HEK293T (cell line): ENCODE data around the gene MYL6B.

Source experiments
- BHLHE40 ChIP-seq: fragments of 450-650 bp; IDR thresholded peaks from 2 replicates; pipeline ENCODE4 v1.6.1; 2016; ENCODE audit warnings: mild to moderate bottlenecking, moderate library complexity, borderline replicate concordance
- CTBP1 ChIP-seq: fragments of 450-650 bp; IDR thresholded peaks from 2 replicates; pipeline ENCODE4 v1.6.1; 2016; ENCODE audit warnings: borderline replicate concordance
- ELF4 ChIP-seq: fragments of 450-650 bp; IDR thresholded peaks from 2 replicates; pipeline ENCODE4 v1.6.1; 2017; ENCODE audit warnings: antibody characterized with exemption
- FOXK2 ChIP-seq: fragments of 450-650 bp; IDR thresholded peaks from 2 replicates; pipeline ENCODE4 v1.6.1; 2016; ENCODE audit warnings: mild to moderate bottlenecking
- FOXM1 ChIP-seq: fragments of 450-650 bp; IDR thresholded peaks from 2 replicates; pipeline ENCODE4 v1.6.1; 2017; ENCODE audit warnings: mild to moderate bottlenecking, borderline replicate concordance
- L3MBTL2 ChIP-seq: fragments of 450-650 bp; conservative IDR thresholded peaks from 2 replicates; pipeline ENCODE4 v1.6.1; 2016; ENCODE audit warnings: mild to moderate bottlenecking
- NFRKB ChIP-seq: fragments of 450-650 bp; IDR thresholded peaks from 2 replicates; pipeline ENCODE4 v1.6.1; 2016; ENCODE audit warnings: mild to moderate bottlenecking, moderate library complexity
- PKNOX1 ChIP-seq: fragments of 450-650 bp; IDR thresholded peaks from 2 replicates; pipeline ENCODE4 v1.6.1; 2016
- SP1 ChIP-seq: fragments of 450-650 bp; IDR thresholded peaks from 2 replicates; pipeline ENCODE4 v1.6.1; 2017
- ZNF384 ChIP-seq: fragments of 450-650 bp; IDR thresholded peaks from 2 replicates; pipeline ENCODE4 v1.6.1; 2016

GRCh38 chr12:56118688-56119357 is 33.6 kb upstream of the MYL6B start:
- no peak for TF ChIP-seq PKNOX1
- no peak for TF ChIP-seq BHLHE40
- no peak for TF ChIP-seq SP1
- TF ChIP-seq FOXK2: no peak
- TF ChIP-seq FOXM1: no peak
- no peak for TF ChIP-seq CTBP1
- TF ChIP-seq L3MBTL2: no peak
- TF ChIP-seq NFRKB: no peak
- no peak for TF ChIP-seq ELF4
- no peak for TF ChIP-seq ZNF384
